BE2C (cell line): ENCODE measurements around the gene LRRC1.

Experiments
- DNase-seq: peaks from one replicate; pipeline ENCODE4 v3.0.0-alpha.2; 2020
- H3K27me3 ChIP-seq: fragments of 250-450 bp; sonication (Bioruptor Pico); 2 replicates; pipeline ENCODE4 v1.5.1; 2020; ENCODE audit warnings: mild to moderate bottlenecking
- H3K36me3 ChIP-seq: fragments of 250-450 bp; sonication (Bioruptor Pico); 2 replicates; pipeline ENCODE4 v1.5.1; 2020; ENCODE audit warnings: mild to moderate bottlenecking
- H3K4me1 ChIP-seq: fragments of 250-450 bp; sonication (Bioruptor Pico); 2 replicates; pipeline ENCODE4 v1.5.1; 2020
- H3K4me3 ChIP-seq: 2 replicates; pipeline ENCODE4 v1.5.1; 2011; ENCODE audit warnings: low read depth, low read length
- H3K9me3 ChIP-seq: fragments of 250-450 bp; sonication (Bioruptor Pico); 2 replicates; pipeline ENCODE4 v1.5.1; 2020
- TF ChIP-seq, protein P1 (sequence below): IDR thresholded peaks from 2 replicates; pipeline ENCODE4 v1.5.1; 2012; ENCODE audit warnings: mild to moderate bottlenecking, low read depth, low read length

Gene LRRC1

DNA sequence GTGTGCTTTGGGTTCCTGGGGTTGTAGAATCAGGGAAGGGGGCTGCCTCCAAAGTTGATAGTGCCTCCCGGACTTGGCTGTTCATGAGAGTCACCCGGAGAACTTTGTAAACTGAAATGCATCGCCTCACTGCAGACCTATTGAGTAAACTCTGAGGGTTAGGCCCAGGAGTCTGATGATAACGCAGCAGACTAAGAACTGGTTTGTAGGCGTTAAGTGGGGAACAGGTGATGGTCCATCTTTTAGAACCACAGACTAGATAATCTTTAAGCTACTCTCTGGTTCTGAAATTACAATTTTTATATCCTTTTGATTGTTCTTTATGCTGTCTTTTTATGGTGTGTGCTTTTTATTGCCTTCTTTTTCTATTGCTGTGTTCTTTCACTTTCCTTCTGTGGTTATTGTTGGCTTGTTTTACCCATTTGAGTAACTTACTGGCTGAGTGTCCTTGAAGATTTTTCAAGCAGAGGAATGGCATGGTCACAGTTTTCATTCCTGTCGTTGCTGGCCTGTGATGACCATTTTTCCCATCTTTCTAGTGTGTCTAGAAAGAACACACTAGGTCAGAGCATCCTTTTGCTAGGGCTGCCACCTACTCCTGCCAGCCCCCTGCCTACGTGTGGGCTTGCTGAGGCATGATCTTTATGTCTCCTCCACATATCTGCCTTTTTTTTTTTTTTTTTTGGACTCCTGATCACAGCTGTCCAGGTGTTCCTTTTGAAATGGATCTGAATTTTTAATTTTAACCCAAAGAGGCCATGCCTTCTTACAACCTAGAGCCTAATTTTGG is 30.9 kb downstream of the LRRC1 start:
- Histone ChIP-seq H3K27me3 (no peaks in the 10 kb centered on the region), H3K4me1 (no peaks in the 10 kb centered on the region), H3K9me3 (no peaks in the 10 kb centered on the region), H3K4me3 (no peak overlapping the region), H3K36me3 (no peaks in the 10 kb centered on the region)
- TF ChIP-seq, protein P1, sequence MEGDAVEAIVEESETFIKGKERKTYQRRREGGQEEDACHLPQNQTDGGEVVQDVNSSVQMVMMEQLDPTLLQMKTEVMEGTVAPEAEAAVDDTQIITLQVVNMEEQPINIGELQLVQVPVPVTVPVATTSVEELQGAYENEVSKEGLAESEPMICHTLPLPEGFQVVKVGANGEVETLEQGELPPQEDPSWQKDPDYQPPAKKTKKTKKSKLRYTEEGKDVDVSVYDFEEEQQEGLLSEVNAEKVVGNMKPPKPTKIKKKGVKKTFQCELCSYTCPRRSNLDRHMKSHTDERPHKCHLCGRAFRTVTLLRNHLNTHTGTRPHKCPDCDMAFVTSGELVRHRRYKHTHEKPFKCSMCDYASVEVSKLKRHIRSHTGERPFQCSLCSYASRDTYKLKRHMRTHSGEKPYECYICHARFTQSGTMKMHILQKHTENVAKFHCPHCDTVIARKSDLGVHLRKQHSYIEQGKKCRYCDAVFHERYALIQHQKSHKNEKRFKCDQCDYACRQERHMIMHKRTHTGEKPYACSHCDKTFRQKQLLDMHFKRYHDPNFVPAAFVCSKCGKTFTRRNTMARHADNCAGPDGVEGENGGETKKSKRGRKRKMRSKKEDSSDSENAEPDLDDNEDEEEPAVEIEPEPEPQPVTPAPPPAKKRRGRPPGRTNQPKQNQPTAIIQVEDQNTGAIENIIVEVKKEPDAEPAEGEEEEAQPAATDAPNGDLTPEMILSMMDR = no peak
- DNase-seq = no peak

DNA sequence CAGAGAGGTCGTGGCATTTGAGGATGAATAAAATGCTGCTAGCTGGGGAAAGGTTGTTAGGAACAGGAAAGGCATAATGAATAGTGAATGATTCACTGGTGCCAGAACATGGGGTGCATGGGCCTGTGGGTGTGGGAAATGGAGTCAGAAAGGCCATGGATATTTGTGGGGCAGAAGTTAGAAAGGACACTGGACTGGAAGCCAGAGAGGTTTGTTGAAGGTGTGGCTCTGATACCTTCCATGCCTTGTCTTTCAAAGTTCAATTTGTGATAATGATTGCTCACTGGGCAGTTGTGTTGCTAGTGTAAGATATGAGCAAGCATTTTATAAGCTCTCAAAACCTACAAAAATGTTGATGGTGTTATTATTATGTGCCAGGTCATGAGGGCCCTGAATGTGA is 32.7 kb downstream of the LRRC1 start:
- Histone ChIP-seq H3K4me3 (no peak overlapping the region), H3K36me3 (no peaks in the 10 kb centered on the region), H3K4me1 (no peaks in the 10 kb centered on the region), H3K9me3 (no peaks in the 10 kb centered on the region), H3K27me3 (no peaks in the 10 kb centered on the region)
- DNase-seq = no peak
- TF ChIP-seq, protein P1 = no peak

DNA sequence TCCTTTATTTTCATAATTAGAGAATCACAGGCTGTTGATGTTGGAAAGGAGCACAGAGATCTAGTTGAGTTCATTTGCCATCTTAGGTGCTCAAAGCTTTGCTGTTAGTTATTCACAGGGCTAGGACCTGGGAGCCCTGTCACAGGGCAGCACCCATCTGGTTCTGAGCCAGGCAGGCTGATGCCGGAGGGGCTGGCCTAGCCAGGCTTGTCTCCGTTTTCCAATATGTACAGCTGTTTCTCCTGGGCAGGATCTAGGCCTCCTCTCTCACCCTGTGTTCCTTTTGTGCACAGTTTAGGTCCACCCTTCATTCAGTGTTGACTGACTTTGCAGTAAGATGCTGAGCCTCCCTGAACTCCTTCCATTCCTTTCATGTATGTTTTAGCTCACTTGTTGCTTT is 33.4 kb downstream of the LRRC1 start:
- H3K27me3 ChIP-seq = no peaks in the 10 kb centered on the region
- H3K9me3 ChIP-seq = no peaks in the 10 kb centered on the region
- H3K4me1 ChIP-seq = no peaks in the 10 kb centered on the region
- H3K36me3 ChIP-seq = no peaks in the 10 kb centered on the region
- TF ChIP-seq, protein P1 = no peak
- DNase-seq = no peak
- no peak overlapping the region for H3K4me3 ChIP-seq

DNA sequence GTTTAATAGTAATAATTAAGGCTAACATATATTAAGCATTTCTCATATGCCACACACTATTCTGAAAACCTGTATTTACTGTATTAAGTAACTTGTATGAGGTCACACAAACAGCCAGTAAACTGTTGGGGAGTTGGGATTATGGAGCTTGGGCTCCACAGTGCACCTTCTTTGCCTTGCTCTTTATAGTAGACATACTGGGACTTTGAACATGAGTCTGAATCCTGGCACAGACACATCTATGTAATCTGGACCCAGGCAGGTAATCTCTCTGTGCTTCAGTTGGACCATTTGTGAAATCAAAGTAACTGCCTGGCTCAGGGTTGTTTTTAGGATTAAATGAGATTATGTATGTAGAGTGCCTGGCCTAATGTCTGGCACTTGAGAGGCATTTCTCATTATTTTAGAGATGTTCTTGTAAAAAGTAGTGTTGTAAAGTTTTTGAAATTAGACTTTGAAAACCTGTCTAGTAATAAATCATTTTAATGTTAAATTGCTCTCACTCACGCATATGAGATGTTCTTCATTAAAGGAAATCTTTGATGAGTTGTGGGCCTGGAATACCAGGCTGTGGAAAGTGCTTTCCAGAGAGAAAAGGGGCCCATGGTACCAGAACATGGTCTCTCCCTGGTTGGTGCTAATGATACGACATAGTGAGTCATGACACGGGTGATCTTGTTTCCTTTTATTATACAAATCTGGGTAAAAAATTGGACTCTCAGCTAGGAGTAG is 34.3 kb downstream of the LRRC1 start:
- H3K9me3 ChIP-seq = no peaks in the 10 kb centered on the region
- H3K27me3 ChIP-seq = no peaks in the 10 kb centered on the region
- no peak for DNase-seq
- no peak overlapping the region for H3K4me3 ChIP-seq
- no peaks in the 10 kb centered on the region for H3K36me3 ChIP-seq
- TF ChIP-seq, protein P1 = no peak
- no peaks in the 10 kb centered on the region for H3K4me1 ChIP-seq

DNA sequence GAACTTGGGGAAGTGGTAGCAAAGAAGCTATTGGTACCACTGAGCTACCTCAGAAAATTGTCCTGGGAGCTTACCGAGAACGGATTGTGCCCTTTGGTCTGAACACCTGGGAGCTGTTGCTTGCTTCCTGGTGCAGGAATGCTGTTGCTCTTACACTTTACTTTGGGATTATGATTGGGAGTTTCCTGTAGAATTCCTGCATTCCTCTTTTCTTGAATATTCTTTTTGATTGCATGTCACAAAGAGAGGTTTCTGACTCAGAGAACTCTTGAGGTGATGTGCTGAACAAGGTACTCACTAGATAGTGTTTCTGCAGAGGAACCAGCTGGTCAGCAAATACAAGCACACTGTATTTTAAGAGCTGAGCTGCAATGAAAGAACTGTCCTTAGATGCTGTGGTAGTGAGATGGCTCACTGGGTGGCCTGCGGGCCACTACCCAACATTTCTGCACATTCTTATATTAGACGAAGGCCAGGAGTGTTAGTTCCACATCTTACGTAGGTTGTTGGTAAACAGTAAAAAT is 35.0 kb downstream of the LRRC1 start:
- DNase-seq = no peak
- Histone ChIP-seq H3K9me3 (no peaks in the 10 kb centered on the region), H3K27me3 (no peaks in the 10 kb centered on the region), H3K4me1 (no peaks in the 10 kb centered on the region), H3K4me3 (no peak overlapping the region), H3K36me3 (no peaks in the 10 kb centered on the region)
- TF ChIP-seq, protein P1 = no peak

DNA sequence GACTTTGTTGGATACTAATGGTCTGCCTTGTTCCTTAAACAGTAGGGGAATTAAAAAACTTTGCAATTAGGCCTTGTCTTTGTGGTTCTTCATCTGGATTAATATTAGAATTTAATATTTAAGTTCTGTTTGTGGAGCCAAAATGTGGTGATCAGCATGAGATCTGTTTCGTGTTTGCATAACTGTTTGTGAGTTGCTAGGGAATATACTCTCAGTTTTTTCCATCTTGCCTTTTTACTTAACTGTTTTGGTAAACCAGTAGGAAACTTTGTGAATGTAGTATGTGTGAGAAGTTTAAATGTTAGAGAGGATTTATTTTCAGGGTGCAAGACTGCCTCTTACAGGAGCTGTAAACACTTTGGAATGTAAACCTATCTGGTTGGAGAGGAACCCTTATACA is 35.6 kb downstream of the LRRC1 start:
- Histone ChIP-seq H3K4me3 (no peak overlapping the region), H3K9me3 (no peaks in the 10 kb centered on the region), H3K27me3 (no peaks in the 10 kb centered on the region), H3K4me1 (no peaks in the 10 kb centered on the region), H3K36me3 (no peaks in the 10 kb centered on the region)
- TF ChIP-seq, protein P1 = no peak
- no peak for DNase-seq
